GM19452 (cell line): Measurements from ENCODE around the gene ETFDH.
"Not testable (repeated sequence)": the region's sequence is repeated elsewhere in the genome, so short reads cannot be mapped to it uniquely, and the experiment has no call there.

Experiments
- ATAC-seq: cut with Tn5 transposase; IDR thresholded peaks from one replicate; pipeline ENCODE4 v1.9.1; 2021; ENCODE audit not compliant: unreplicated experiment

ETFDH gene

GRCh38 chr4:158678767-158679166 lies 6.7 kb downstream of the ETFDH start:
- no peak for ATAC-seq

- ATAC-seq: no peak
Measured at GRCh38 chr4:158681629-158682028, 9.5 kb downstream of the ETFDH start.

DNA sequence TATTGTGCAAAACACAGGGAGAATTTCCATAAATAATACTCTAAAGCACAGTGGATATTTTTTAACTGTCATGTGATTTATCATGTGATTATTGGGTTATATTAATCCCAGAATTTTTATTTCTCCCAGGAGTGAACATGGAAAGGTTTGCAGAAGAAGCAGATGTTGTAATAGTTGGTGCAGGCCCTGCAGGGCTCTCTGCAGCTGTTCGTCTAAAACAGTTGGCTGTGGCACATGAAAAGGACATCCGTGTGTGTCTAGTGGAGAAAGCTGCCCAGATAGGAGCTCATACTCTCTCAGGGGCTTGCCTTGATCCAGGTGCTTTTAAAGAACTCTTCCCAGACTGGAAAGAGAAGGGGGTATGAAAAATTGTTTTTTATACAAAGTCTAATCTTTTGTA lies 10.0 kb downstream of the ETFDH start:
- ATAC-seq: no peak

- ATAC-seq: no peak
Measured at GRCh38 chr4:158688813-158689212, 16.7 kb downstream of the ETFDH start.

DNA sequence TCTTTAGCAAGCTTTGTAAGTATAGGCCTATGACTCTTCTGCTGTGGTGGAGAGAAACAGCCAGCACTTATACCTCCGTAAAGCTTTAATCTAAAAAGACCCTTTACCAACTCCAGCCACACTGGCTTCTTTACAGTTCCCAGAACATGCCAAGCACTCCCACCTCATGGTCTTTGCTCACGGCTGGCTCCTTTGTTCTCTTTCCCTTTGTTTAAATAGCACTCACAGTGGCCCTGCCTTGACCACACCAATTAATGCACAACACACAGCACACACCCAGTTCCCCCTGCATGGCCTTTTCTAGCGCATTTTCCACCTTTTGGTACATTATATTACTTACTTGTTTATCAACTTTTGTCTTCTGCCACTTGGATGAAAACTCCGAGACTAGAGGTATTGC lies 32.2 kb downstream of the ETFDH start:
- ATAC-seq: no peak

GRCh38 chr4:158710814-158711213 lies 38.7 kb downstream of the ETFDH start:
- no peak for ATAC-seq

- ATAC-seq: not testable (repeated sequence)
Measured at GRCh38 chr4:158712622-158713021, 40.5 kb downstream of the ETFDH start.

- ATAC-seq: no peak
Measured at GRCh38 chr4:158714937-158715336, 42.8 kb downstream of the ETFDH start.

- ATAC-seq: no peak
Measured at GRCh38 chr4:158715802-158716201, 43.7 kb downstream of the ETFDH start.

GRCh38 chr4:158721680-158722079 lies 49.6 kb downstream of the ETFDH start:
- ATAC-seq: no peak

- ATAC-seq: peak; percentile 7
Measured at GRCh38 chr4:158722291-158722916, 50.3 kb downstream of the ETFDH start.

- ATAC-seq: peak; percentile 96
Measured at GRCh38 chr4:158722917-158723793, 51.1 kb downstream of the ETFDH start, which contains the start of gene PPID. Gene PPID, minus strand, starts transcription at chr4:158723396. Its CDS starts 108 bp downstream, at chr4:158723288.

GRCh38 chr4:158724637-158725036 lies 52.5 kb downstream of the ETFDH start:
- ATAC-seq: no peak

DNA sequence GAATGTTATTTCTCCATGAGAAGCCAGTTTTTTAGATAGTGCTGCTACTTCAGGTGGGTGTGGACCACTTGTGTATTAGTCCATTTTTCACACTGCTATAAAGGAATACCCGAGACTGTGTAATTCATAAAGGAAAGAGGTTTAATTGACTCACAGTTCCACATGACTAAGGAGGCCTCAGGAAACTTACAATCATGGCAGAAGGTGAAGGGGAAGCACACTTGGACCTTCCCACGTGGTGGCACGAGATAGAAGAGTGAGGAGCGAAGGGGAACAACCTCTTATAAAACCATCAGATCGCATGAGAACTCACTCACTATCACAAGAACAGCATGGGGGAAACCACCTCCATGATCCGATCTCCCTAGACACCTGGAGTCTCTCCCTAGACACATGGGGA lies 54.5 kb downstream of the ETFDH start:
- ATAC-seq: no peak

DNA sequence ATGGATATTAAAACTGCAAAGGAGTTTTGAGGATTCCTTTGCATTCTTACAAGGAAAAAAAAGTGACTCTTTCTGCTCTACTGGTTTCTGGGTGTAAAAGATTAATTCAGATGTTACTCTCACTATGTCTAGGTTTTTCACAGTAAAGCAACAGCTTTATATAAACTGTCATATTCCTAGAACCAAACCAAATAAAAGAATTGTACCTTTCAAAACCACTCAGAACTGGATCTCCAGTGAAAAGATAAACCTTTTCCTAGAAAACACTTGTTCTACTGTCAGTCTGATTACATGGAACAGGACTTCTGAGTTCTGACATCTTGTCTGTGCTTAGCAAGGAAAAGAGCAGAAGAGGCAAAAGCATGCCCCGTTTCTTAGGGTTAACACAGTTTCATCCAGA lies 56.1 kb downstream of the ETFDH start:
- ATAC-seq: no peak

- ATAC-seq: peak; percentile 76
Measured at GRCh38 chr4:158729716-158730559, 57.8 kb downstream of the ETFDH start.

- no peak for ATAC-seq
Measured at GRCh38 chr4:158738866-158739265, 66.8 kb downstream of the ETFDH start.

DNA sequence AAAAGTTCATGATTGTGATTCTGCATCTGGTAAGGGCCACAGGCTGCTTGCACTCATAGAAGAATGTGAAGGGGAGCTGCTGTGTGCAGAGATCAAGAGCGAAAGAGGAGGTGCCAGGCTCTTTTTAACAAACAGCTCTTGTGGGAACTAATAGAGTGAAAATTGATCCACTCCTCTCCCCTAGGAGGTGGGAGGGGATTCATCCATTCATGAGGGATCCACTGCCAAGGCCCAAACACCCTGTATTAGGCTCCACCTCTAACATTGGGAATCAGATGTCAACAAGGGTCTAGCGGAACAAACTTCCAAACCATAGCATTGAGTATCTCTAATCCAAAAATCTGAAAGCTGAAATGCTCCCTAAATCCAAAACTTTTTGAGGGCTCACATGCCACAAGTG lies 67.5 kb downstream of the ETFDH start:
- no peak for ATAC-seq

DNA sequence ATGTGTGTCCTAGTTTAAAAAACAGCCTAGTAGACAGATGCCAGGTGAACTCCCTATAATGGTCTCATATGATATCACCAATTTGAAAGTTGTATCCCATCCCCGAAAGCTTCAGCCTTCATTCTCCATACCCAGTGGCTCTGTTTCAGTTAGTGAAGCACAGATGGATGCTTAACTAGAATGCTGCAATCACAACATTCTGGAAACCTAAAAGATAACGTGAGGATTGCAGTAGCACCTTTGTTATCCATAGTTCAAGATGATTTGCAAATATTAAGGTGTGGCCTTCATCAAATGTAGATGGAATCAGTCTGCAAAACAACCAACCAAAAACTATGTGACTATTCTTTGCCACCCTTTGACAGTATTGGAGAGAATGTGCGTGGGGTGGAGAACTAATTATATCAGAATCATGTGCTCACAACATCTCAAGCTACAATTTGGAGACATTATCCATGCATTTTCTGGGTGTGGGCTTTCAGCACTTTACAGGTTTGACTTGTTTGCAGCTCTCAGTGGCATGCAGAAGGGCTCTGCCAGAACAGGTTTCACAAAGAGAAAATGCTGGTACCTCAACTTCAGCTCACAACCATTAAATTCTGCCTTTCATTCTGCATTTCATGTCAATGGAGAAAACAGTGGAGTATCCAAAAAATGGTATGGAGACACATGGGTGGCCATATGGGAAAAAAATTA lies 69.4 kb downstream of the ETFDH start:
- ATAC-seq: no peak

DNA sequence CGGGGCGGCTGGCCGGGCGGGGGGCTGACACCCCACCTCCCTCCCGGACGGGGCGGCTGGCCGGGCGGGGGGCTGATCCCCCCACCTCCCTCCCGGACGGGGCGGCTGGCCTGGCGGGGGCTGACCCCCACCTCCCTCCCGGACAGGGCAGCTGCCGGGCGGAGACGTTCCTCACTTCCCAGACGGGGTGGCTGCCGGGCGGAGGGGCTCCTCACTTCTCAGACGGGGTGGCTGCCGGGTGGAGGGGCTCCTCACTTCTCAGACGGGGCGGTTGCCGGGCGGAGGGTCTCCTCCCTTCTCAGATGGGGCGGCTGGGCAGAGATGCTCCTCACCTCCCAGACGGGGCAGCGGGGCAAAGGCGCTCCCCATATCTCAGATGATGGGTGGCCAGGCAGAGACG lies 74.4 kb downstream of the ETFDH start:
- ATAC-seq: not testable (repeated sequence)

GRCh38 chr4:158750379-158750778 lies 78.3 kb downstream of the ETFDH start:
- ATAC-seq: no peak
